Mammary epithelial cell (primary cell): ENCODE measurements around the gene ATP11A.

ENCODE experiments used
- EZH2 ChIP-seq: IDR thresholded peaks from 2 replicates; pipeline ENCODE4 v1.6.1; 2012; ENCODE audit warnings: low read length, inconsistent platforms, borderline replicate concordance
- TF ChIP-seq, protein P1 (sequence below), 2 donors: IDR thresholded peaks in 1 of 2; conservative IDR thresholded peaks in 1 of 2; 2 replicates each; pipeline ENCODE4 v1.5.1; 2011 to 2012; ENCODE audit warnings: inconsistent platforms in 2 of 2, low read length in 2 of 2, mild to moderate bottlenecking in 2 of 2, control low read depth in 1 of 2, low read depth in 1 of 2; ENCODE audit not compliant: insufficient read depth in 1 of 2; ENCODE audit errors: extremely low read depth in 1 of 2

- TF ChIP-seq, protein P1, sequence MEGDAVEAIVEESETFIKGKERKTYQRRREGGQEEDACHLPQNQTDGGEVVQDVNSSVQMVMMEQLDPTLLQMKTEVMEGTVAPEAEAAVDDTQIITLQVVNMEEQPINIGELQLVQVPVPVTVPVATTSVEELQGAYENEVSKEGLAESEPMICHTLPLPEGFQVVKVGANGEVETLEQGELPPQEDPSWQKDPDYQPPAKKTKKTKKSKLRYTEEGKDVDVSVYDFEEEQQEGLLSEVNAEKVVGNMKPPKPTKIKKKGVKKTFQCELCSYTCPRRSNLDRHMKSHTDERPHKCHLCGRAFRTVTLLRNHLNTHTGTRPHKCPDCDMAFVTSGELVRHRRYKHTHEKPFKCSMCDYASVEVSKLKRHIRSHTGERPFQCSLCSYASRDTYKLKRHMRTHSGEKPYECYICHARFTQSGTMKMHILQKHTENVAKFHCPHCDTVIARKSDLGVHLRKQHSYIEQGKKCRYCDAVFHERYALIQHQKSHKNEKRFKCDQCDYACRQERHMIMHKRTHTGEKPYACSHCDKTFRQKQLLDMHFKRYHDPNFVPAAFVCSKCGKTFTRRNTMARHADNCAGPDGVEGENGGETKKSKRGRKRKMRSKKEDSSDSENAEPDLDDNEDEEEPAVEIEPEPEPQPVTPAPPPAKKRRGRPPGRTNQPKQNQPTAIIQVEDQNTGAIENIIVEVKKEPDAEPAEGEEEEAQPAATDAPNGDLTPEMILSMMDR (conservative IDR thresholded peaks at IDR 0.05 in 1 of 2, IDR thresholded peaks at IDR 0.05 in 1 of 2; ENCODE audit: extremely low read depth in 1 of 2, insufficient read depth in 1 of 2, low read depth in 1 of 2, low read length in 2 of 2): no peak
- no peak for TF ChIP-seq EZH2
Measured at GRCh38 chr13:112840472-112841302, 150.8 kb downstream of the ATP11A start.
